GM08714 (cell line): ENCODE measurements around the gene PACSIN2.

Experiments
- H3K4me3 ChIP-seq: fragments of 200-500 bp; sonication (Bioruptor generic); 2 replicates; pipeline ENCODE4 v1.5.1; 2014; ENCODE audit warnings: mild to moderate bottlenecking, low read length, inconsistent platforms
- ZNF274 ChIP-seq: IDR thresholded peaks from 2 replicates; pipeline ENCODE4 v1.6.1; 2012; ENCODE audit warnings: mild to moderate bottlenecking, low read depth, low read length

PACSIN2 gene

GRCh38 chr22:42885446-42885845 lies 129.5 kb downstream of the PACSIN2 start:
- TF ChIP-seq ZNF274, result no peak
- H3K4me3 ChIP-seq, result no peak overlapping the region

GRCh38 chr22:42884616-42885375 lies 130.2 kb downstream of the PACSIN2 start:
- no peak for TF ChIP-seq ZNF274
- no peak overlapping the region for H3K4me3 ChIP-seq

- H3K4me3 ChIP-seq, result no peak overlapping the region
- TF ChIP-seq ZNF274, result no peak
Observed at GRCh38 chr22:42883970-42884369, 131.0 kb downstream of the PACSIN2 start.

- no peak overlapping the region for H3K4me3 ChIP-seq
- TF ChIP-seq ZNF274, result no peak
Observed at GRCh38 chr22:42883121-42883520, 131.8 kb downstream of the PACSIN2 start.

DNA sequence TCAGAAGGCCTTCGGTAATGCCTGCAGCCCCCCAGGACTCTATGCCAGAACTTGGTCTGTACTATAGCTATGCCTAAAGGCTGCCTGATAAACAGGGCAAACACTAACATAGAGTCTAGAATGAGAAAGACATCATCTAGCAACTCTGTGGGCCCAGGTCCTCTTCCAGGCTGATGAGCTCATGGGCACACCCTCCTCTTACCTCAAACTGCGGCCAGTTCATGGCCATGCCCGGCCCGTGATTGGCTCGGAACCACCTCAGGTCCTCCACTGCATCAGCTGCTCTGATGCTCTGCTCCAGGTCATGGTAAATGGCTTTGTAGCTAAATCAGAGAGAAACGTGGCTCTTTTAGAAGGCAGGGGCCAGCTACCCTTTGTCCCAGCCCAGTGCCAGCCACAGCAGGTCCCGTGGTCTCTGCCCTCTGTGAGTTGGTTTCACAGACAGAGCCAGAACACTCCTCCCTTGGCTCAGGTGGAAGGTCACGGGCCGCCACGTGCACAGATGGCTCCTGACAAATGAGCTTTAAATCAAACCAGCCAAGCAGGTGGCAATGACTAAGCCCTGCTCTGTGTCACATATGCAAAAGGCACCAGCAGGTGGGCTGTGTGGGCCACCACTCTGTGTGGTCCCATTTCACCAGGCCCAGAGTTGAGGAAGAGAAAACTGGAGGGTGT lies 132.8 kb downstream of the PACSIN2 start:
- TF ChIP-seq ZNF274, result no peak
- no peak overlapping the region for H3K4me3 ChIP-seq

- H3K4me3 ChIP-seq, result no peak overlapping the region
Observed at GRCh38 chr22:42881298-42881697, 133.7 kb downstream of the PACSIN2 start.

DNA sequence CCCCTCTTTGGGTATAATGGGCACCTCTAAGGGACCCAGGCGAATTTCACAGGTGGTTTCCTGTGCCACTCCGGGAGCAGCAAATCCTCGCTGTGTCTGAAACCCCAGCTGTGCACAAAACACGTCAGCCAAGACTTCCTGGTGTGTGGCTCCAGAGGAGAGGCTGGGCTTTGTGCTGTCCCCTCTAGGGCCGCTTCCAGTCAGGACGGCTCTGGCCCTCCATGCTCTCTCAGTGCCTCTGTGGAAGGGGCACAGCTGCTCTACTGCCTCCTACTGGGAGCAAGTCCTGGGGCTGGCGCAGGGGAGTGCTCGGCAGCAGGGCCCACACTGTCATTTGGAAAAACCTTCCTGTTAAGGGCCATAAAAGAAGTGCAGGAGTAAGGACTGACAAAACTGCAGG lies 134.1 kb downstream of the PACSIN2 start:
- no peak overlapping the region for H3K4me3 ChIP-seq
- TF ChIP-seq ZNF274, result no peak

More at GRCh38 chr22:42881298-42881697, 133.7 kb downstream of the PACSIN2 start:
- no peak for TF ChIP-seq ZNF274

DNA sequence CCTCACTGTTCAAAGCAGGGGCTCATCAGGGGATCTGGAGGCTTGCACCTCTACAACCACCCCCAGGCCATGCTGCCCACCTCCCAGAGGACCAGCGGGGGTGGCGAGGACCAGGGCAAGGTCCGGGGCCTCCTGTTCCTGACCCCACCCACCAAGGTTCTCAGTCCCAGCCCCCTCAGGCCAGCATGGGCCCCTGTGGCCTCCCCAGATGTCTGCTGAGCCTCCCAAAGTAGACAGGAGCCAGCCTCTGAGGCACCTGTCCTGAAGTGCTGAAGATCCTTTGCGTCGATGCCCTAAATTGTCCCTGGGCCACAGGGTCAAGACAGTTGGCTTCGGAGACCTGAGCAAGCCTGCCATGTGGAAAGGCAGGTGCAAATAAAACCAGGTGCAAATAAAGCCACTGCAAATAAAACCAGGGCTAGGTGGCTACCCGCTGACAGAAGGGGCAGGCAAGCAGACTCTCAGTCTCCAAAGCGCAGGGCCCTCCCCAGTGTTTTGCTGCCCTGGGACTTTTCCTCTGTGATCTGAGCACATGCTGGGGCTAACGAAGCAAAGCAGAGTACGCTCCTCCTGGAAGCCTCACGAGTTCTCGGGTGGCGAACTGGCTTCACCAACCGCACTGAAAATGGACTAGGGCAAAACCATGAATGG lies 135.5 kb downstream of the PACSIN2 start:
- TF ChIP-seq ZNF274, result no peak
- no peak overlapping the region for H3K4me3 ChIP-seq

DNA sequence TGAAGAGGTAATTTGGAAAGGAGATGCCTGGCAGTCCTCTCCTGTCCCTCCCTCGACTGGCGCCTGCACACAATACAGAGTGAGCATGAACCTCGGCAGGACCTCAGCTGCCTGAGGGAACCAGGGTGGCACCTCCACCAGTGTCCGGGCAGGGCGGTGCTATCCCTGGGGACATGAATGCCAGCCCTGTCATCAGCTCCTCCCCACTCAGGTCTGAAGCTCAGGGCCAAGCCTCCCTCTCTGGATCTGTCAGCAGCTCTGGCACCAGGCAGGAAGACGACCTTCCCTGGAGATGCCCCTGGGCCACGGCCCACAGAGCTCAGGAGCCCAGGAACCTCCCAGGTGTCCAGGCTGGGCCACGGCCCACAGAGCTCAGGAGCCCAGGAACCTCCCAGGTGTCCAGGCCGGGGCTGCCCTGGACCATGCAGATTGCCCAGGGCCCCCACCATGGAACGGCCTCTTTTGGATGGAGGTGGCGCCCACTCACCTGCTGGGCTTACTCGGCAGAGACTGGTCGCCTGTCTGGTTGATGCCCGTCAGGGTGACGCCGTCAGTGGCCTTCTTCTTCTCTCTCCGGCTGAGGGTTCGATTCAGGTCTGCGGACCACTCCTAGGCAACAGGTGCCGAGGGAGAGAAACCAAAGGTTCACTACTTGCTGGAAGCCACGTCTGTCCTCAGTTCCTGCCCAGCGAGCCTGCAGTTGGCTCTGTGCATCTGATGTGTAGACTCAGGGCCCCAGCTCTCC lies 136.2 kb downstream of the PACSIN2 start:
- H3K4me3 ChIP-seq, result no peak overlapping the region
- TF ChIP-seq ZNF274, result no peak

DNA sequence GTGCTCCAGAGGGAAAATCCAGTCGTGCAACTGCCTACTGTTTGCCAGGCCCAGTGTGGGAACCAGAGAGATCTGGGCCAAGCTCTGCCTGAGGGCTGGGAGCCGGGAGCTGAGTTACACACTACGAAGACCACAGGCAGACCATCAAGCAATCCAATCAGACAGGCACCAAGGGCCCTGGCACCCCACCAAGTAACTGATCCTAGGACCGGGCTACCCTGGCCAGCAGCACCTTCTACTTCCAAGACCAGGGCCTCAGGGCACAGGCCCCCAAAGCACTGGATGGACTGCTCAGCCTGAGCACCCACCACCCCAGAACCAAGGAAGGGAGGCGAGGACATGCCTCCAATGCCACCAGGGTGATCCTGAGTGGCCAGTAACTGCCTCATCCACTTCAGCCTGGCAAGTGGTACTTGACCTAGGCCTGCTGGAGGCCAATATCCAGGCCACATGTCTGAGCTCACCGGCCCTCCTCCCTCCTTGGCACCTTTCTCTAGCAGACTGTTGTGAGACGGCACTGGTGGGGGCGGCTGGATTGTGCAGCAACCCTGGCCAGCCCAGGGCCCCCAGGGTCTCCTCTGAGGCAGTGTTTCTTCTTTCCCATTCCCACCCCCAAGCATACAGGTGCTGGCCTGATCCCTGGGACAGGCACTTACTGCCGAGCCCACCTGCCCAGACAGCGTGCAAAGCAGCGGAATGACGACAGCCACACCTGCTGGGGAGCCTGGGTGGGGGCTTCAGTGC lies 137.2 kb downstream of the PACSIN2 start:
- no peak overlapping the region for H3K4me3 ChIP-seq
- TF ChIP-seq ZNF274, result no peak

DNA sequence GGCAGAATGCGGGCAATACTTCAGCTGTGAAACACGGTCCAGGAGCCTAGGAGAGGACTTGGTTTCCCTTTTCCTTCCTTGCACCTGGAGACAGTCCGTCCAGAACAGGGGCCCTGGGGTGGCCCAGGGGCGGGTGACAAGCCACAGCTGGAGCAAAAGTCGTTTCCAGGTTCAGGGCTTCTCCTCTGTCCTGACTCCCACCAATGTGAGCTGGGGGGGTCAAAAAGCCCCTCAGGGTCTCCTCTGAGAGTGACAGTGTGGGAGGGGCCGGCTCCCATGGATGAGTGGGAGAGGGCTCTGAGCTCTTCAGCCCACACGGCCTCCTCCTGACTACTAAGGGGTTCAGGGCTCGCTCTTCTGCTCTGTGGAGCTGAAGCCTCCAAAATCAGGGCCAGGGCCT lies 137.8 kb downstream of the PACSIN2 start:
- TF ChIP-seq ZNF274, result no peak

DNA sequence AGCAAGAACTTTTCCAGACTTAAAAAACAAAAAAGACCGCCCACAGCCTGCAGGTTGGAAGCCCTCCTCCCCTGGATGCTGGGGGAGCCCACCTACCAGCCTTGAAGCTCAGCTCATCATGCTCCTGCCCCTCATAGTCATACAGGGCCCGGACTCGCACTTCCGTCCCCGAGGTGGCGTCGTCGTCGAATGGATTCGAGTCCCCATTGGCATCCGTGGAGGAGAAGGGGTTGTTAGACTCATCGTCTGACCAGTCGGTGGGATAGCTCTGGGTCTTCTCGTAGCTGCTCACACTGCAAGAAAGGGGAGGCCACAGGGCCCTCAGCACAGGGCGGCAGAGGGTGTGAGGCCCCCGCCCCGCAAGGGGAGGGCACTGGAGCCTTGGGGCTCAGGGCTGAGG lies 138.9 kb downstream of the PACSIN2 start:
- TF ChIP-seq ZNF274, result no peak

More for the DNA sequence above, 137.8 kb downstream of the PACSIN2 start:
- H3K4me3 ChIP-seq, result no peak overlapping the region

GRCh38 chr22:42874010-42874409 lies 140.9 kb downstream of the PACSIN2 start:
- H3K4me3 ChIP-seq, result no peak overlapping the region
- no peak for TF ChIP-seq ZNF274

More for the DNA sequence above, 138.9 kb downstream of the PACSIN2 start:
- no peak overlapping the region for H3K4me3 ChIP-seq
